Panc1 (cell line): ENCODE measurements around the gene ZNF318.

Experiments used
- POLR2AphosphoS5 ChIP-seq: IDR thresholded peaks from 2 replicates; pipeline ENCODE4 v1.6.1; 2012; ENCODE audit warnings: mild to moderate bottlenecking, low read depth, low read length, moderate library complexity
- SIN3A ChIP-seq: IDR thresholded peaks from 2 replicates; pipeline ENCODE4 v1.6.1; 2012; ENCODE audit warnings: low read depth, mild to moderate bottlenecking, low read length, moderate library complexity, borderline replicate concordance; ENCODE audit not compliant: insufficient read depth
- TCF7L2 ChIP-seq: IDR thresholded peaks from 2 replicates; pipeline ENCODE4 v1.6.1; 2011; ENCODE audit warnings: mild to moderate bottlenecking, low read depth, low read length, inconsistent platforms
- TF ChIP-seq, protein P1 (sequence below): fragments of 450-650 bp; IDR thresholded peaks from 2 replicates; pipeline ENCODE4 v1.5.1; 2017; ENCODE audit warnings: mild to moderate bottlenecking
- TF ChIP-seq, protein P2 (sequence below), 2 experiments: IDR thresholded peaks; 2 replicates each; pipeline ENCODE4 v1.6.1; 2011 to 2012; ENCODE audit warnings: low read depth in 2 of 2, control low read depth in 1 of 2, low read length in 1 of 2, mild to moderate bottlenecking in 1 of 2, moderate library complexity in 1 of 2; ENCODE audit not compliant: insufficient read depth in 1 of 2

DNA sequence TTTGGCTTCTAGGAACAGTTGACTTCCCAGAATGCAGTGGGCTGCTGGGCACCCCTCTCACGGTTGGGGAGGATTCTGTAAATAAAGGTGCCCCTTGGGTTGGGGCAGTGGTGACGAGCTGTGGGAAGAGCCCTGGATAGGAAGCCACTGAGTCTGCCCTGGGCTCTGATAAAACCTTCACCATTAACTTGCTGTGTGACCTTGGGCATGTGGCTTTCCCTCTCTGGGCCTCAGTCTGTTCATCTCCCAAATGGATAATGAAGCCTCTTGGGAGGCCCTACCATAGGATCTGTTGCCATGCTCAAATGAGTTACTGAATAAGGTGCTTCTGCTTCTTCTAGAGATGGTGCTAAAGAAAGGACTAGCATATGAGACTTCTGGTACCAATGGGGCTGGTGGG lies 64.6 kb downstream of the ZNF318 start:
- TF ChIP-seq POLR2AphosphoS5: no peak
- TF ChIP-seq, protein P1, sequence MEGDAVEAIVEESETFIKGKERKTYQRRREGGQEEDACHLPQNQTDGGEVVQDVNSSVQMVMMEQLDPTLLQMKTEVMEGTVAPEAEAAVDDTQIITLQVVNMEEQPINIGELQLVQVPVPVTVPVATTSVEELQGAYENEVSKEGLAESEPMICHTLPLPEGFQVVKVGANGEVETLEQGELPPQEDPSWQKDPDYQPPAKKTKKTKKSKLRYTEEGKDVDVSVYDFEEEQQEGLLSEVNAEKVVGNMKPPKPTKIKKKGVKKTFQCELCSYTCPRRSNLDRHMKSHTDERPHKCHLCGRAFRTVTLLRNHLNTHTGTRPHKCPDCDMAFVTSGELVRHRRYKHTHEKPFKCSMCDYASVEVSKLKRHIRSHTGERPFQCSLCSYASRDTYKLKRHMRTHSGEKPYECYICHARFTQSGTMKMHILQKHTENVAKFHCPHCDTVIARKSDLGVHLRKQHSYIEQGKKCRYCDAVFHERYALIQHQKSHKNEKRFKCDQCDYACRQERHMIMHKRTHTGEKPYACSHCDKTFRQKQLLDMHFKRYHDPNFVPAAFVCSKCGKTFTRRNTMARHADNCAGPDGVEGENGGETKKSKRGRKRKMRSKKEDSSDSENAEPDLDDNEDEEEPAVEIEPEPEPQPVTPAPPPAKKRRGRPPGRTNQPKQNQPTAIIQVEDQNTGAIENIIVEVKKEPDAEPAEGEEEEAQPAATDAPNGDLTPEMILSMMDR: no peak
- TF ChIP-seq, protein P2, sequence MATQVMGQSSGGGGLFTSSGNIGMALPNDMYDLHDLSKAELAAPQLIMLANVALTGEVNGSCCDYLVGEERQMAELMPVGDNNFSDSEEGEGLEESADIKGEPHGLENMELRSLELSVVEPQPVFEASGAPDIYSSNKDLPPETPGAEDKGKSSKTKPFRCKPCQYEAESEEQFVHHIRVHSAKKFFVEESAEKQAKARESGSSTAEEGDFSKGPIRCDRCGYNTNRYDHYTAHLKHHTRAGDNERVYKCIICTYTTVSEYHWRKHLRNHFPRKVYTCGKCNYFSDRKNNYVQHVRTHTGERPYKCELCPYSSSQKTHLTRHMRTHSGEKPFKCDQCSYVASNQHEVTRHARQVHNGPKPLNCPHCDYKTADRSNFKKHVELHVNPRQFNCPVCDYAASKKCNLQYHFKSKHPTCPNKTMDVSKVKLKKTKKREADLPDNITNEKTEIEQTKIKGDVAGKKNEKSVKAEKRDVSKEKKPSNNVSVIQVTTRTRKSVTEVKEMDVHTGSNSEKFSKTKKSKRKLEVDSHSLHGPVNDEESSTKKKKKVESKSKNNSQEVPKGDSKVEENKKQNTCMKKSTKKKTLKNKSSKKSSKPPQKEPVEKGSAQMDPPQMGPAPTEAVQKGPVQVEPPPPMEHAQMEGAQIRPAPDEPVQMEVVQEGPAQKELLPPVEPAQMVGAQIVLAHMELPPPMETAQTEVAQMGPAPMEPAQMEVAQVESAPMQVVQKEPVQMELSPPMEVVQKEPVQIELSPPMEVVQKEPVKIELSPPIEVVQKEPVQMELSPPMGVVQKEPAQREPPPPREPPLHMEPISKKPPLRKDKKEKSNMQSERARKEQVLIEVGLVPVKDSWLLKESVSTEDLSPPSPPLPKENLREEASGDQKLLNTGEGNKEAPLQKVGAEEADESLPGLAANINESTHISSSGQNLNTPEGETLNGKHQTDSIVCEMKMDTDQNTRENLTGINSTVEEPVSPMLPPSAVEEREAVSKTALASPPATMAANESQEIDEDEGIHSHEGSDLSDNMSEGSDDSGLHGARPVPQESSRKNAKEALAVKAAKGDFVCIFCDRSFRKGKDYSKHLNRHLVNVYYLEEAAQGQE (IDR thresholded peaks at IDR 0.05; ENCODE audit: insufficient read depth in 1 of 2, low read depth in 2 of 2, low read length in 1 of 2): no peak
- TF ChIP-seq SIN3A: no peak
- TF ChIP-seq TCF7L2: no peak
